Kidney (tissue), 14 donors: ENCODE measurements around the gene PLCD3. TPM values are rescaled to one million over a fixed set of nuclear protein-coding genes. Genes with fewer than 3 reads are reported as not detected.

Source experiments
- DNase-seq, 5 donors: peaks; one replicate each; pipeline ENCODE4 v3.0.0-alpha.2; 2013 to 2020
- FAIRE-seq: peaks from 2 replicates; lab custom pipeline; 2012; peaks lifted over from hg19 to GRCh38; lab: Jason Lieb, UNC
- H3K27ac ChIP-seq, 2 donors: one replicate each; pipeline ENCODE4 v1.7.0; 2013; ENCODE audit warnings: low read depth in 2 of 2, low read length in 2 of 2, inconsistent platforms in 1 of 2
- H3K27me3 ChIP-seq: one replicate; pipeline ENCODE4 v1.7.1; 2013; ENCODE audit warnings: low read length, inconsistent platforms; ENCODE audit not compliant: control insufficient read depth, insufficient read depth
- H3K36me3 ChIP-seq, 3 donors: one replicate each; pipeline versions ENCODE4 v1.7.0 to v1.7.1; 2013; ENCODE audit warnings: low read length in 3 of 3, control low read depth in 1 of 3, inconsistent platforms in 1 of 3; ENCODE audit not compliant: insufficient read depth in 3 of 3, control insufficient read depth in 2 of 3
- H3K4me1 ChIP-seq, 3 donors: one replicate each; pipeline versions ENCODE4 v1.7.0 to v1.7.1; 2013; ENCODE audit warnings: low read length in 3 of 3, inconsistent platforms in 1 of 3, low read depth in 1 of 3; ENCODE audit not compliant: control insufficient read depth in 2 of 3, insufficient read depth in 2 of 3
- H3K4me3 ChIP-seq, 3 donors: one replicate each; pipeline versions ENCODE4 v1.7.0 to v1.8.1; 2013; ENCODE audit warnings: low read length in 3 of 3, control low read depth in 1 of 3, inconsistent platforms in 1 of 3
- H3K9ac ChIP-seq, 3 donors: one replicate each; pipeline versions ENCODE4 v1.7.0 to v1.7.1; 2013; ENCODE audit warnings: low read length in 3 of 3, control low read depth in 1 of 3, inconsistent platforms in 1 of 3
- H3K9me3 ChIP-seq, 3 donors: one replicate each; pipeline versions ENCODE4 v1.7.0 to v1.7.1; 2013; ENCODE audit warnings: low read length in 3 of 3, control low read depth in 1 of 3, inconsistent platforms in 1 of 3; ENCODE audit not compliant: control insufficient read depth in 2 of 3, insufficient read depth in 1 of 3
- intact Hi-C: fragments of 100-400 bp; cut with DNase I; formaldehyde crosslinking; loops from one replicate; pipeline ENCODE4 v1.11.1; 2022
- polyA plus RNA-seq: library from polyadenylated mRNA; stranded (reverse); fragments of 350-450 nt; fragmentation: Illumina TruSeq; extraction: RNeasy Lipid Tissue Mini Kit (QIAGEN cat#74804); gene quantifications from one replicate; pipeline ENCODE4 v1.2.3, GENCODE V29; 2014; ENCODE audit warnings: low read depth, low replicate concordance; ENCODE audit not compliant: insufficient read depth
- total RNA-seq: library from RNA; stranded (reverse); fragmentation: NEBNext Ultra II Directional; extraction: Animal tissue kit (Norgen Biotek cat#: 25700); gene quantifications from one replicate; pipeline ENCODE4 v1.2.1, GENCODE V29; 2021
- TF ChIP-seq, protein P1 (sequence below): IDR thresholded peaks from 3 replicates; pipeline ENCODE4 v1.5.1; 2012; ENCODE audit warnings: mild to moderate bottlenecking, moderate library complexity, borderline replicate concordance; ENCODE audit not compliant: insufficient read depth; ENCODE audit errors: extremely low read depth
- donor health status: control.
- donor health status: control.
- donor health status: control.
- donor health status: control.
- donor health status: control.
- donor health status: DM: yes; HTN: yes; CAD: no.
- donor health status: Normal renal cell carcinoma (clear cell type).

PLCD3 gene
- total and polyA plus RNA-seq, 2 donors from 2014 or later, result 14.8 to 111 TPM

DNA sequence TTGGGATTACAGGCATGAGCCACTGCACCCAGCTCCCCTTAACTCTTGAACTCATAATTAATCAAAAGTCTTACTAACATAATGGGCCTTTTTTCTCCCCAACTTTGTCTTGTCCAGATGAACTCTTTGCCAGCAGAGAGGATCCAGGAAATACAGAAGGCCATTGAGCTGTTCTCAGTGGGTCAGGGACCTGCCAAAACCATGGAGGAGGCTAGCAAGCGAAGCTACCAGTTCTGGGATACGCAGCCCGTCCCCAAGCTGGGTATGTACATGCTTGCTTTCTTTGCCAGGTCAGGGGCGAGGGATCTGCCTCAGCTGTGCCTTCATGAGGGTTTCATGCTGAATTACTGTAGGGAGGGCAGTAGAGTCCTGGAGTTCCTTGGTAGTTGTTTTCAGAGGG, 45.9 kb downstream of the PLCD3 start:
- FAIRE-seq (no peak), DNase-seq (no peak)
- peaks cover 13 to 56% (median 27%) of the 10 kb centered on the region in 3 donors for H3K36me3 ChIP-seq
- TF ChIP-seq, protein P1, sequence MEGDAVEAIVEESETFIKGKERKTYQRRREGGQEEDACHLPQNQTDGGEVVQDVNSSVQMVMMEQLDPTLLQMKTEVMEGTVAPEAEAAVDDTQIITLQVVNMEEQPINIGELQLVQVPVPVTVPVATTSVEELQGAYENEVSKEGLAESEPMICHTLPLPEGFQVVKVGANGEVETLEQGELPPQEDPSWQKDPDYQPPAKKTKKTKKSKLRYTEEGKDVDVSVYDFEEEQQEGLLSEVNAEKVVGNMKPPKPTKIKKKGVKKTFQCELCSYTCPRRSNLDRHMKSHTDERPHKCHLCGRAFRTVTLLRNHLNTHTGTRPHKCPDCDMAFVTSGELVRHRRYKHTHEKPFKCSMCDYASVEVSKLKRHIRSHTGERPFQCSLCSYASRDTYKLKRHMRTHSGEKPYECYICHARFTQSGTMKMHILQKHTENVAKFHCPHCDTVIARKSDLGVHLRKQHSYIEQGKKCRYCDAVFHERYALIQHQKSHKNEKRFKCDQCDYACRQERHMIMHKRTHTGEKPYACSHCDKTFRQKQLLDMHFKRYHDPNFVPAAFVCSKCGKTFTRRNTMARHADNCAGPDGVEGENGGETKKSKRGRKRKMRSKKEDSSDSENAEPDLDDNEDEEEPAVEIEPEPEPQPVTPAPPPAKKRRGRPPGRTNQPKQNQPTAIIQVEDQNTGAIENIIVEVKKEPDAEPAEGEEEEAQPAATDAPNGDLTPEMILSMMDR, result no peak
- no peak overlapping the region for H3K9ac ChIP-seq
- intact Hi-C loops, result no loop called here
- no peaks in the 10 kb centered on the region for H3K9me3 ChIP-seq
- no peaks in the 10 kb centered on the region for H3K27me3 ChIP-seq
- H3K4me3 ChIP-seq, result no peak overlapping the region
- peak overlapping the region; percentile 30 to 77 for H3K27ac ChIP-seq
- peaks cover 0 to 16% (median 5%) of the 10 kb centered on the region in 3 donors for H3K4me1 ChIP-seq

DNA sequence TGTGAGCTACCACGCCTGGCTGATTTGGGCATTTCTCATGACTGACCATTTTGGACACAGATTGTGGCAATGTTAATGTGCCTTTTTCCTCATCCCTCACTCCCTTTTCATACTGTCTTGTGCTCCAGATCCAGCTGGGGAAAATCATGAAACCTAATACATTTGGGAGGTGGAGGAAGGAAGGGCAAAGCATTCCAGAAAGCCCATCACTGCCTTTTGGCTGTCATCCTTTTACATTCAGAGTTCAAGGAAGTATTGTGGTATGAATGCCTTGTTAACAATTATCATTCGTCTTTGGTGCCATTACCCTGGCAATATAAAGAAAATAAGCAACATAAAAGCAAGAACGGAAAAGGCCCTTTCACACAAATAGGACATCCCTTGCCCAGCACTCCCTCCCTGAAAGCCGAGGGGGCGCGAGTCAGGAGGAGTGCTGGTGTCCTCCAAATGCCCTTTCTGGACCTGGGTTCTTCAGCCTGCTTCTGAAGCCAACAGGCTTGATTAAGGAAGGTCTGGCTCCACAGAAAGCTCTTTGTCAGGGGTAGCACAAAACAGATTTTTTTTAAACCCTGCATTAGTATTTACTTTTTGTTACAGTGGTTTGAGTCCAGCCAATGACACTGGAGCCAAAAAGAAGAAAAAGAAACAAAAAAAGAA, 51.1 kb downstream of the PLCD3 start:
- Histone ChIP-seq H3K36me3 (peaks cover 3 to 21% (median 10%) of the 10 kb centered on the region in 3 donors), H3K4me1 (peaks cover 0 to 5% (median 0%) of the 10 kb centered on the region in 3 donors), H3K27ac (no peak overlapping the region), H3K9me3 (no peaks in the 10 kb centered on the region), H3K9ac (no peak overlapping the region), H3K4me3 (no peak overlapping the region), H3K27me3 (no peaks in the 10 kb centered on the region)
- TF ChIP-seq, protein P1, result no peak
- no peak for FAIRE-seq
- intact Hi-C loops, result no loop called here
- peak in 3 of 5 donors; percentile 32 to 81 (median 76) for DNase-seq

DNA sequence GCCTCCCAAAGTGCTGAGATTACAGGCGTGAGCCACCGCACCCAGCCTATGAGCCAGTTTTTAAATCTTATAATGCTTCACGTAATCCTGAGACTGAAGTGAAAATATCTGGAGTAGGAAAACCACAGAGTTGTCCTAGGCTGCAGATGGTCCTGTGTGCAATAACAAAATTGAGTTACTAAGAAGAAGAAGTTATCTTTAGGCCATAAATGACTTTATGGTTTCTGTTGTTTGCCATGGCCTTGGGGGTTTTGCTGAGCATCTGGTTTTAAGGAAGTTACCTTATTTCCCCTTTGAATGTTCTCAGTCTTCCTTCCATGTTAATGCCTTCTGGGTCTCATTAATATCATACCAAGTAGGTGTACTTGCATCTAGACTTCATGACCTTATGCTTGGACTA, 54.7 kb downstream of the PLCD3 start:
- TF ChIP-seq, protein P1, result no peak
- H3K27ac ChIP-seq, result no peak overlapping the region
- H3K4me3 ChIP-seq, result no peak overlapping the region
- DNase-seq (no peak), FAIRE-seq (no peak)
- no peaks in the 10 kb centered on the region for H3K27me3 ChIP-seq
- H3K9me3 ChIP-seq, result no peaks in the 10 kb centered on the region
- H3K4me1 ChIP-seq, result peaks cover 0 to 5% (median 0%) of the 10 kb centered on the region in 3 donors
- peaks cover 5 to 11% (median 9%) of the 10 kb centered on the region in 3 donors for H3K36me3 ChIP-seq
- intact Hi-C loops, result no loop called here
- H3K9ac ChIP-seq, result no peak overlapping the region
